K562 (cell line): ENCODE data around the gene SDK1. TPM values are rescaled to one million over a fixed set of nuclear protein-coding genes. Genes with fewer than 3 reads are reported as not detected.

Experiments used
- ATAC-seq: fragments of 200-7000 bp; cut with Tn5 transposase; 3 replicates; pipeline ENCODE4 v1.9.1; 2020; ENCODE audit warnings: moderate library complexity
- BruUV-seq: library from RNA; stranded (reverse); fragments of 400-500 nt; replicated peaks from 2 replicates; lab custom pipeline; 2021; lab: Mats Ljungman, UMichigan
- CTCF ChIA-PET: fragments of 300-600 bp; formaldehyde crosslinking; extraction: SDS; loops from one replicate; lab custom pipeline; 2021; ENCODE audit warnings: low intra/inter-chr PET ratio; lab: Yijun Ruan, JAX
- POLR2A ChIA-PET: fragments of 300-600, 350-650 bp; sonication (Branson Sonifier 250); formaldehyde crosslinking; extraction: SDS; loops from one replicate; lab custom pipeline; 2021; ENCODE audit warnings: antibody characterized with exemption, inconsistent platforms; lab: Yijun Ruan, JAX
- DNase-seq, 4 experiments: peaks; one replicate each; pipeline versions ENCODE4 v3.0.0 to v3.0.0-alpha.2; 2011 to 2018; ENCODE audit warnings: low spot score in 3 of 4, mixed read lengths in 3 of 4; ENCODE audit errors: extremely low read depth in 1 of 4
- FAIRE-seq: peaks from 2 replicates; lab custom pipeline; 2011; peaks lifted over from hg19 to GRCh38; lab: Jason Lieb, UNC
- H2AFZ ChIP-seq: 2 replicates; pipeline ENCODE4 v1.6.0; 2011; ENCODE audit warnings: low read depth, low read length, control low read depth, inconsistent platforms
- H3K27ac ChIP-seq: fragments of 200-600 bp; 3 replicates; pipeline ENCODE4 v1.8.0; 2011; ENCODE audit warnings: low read depth, mild to moderate bottlenecking, control low read depth, inconsistent platforms, low read length, moderate library complexity, mixed read lengths; ENCODE audit errors: extremely low read depth
- H3K27me3 ChIP-seq, 2 experiments: fragments of 300-600 bp in 1 of 2; 2 replicates in 1 of 2; 3 replicates in 1 of 2; pipeline versions ENCODE4 v1.6.0 to v1.8.0; 2011; ENCODE audit warnings: inconsistent platforms in 2 of 2, low read length in 2 of 2, mild to moderate bottlenecking in 1 of 2, mixed read lengths in 1 of 2, moderate library complexity in 1 of 2; ENCODE audit not compliant: control insufficient read depth in 2 of 2, insufficient read depth in 2 of 2
- H3K36me3 ChIP-seq: fragments of 300-600 bp; 3 replicates; pipeline ENCODE4 v1.8.0; 2011; ENCODE audit warnings: mild to moderate bottlenecking, low read length, inconsistent platforms; ENCODE audit not compliant: control insufficient read depth, insufficient read depth
- H3K4me1 ChIP-seq, 2 experiments: fragments of 200-600 bp in 1 of 2; replicated peaks in 1 of 2; 2 replicates in 1 of 2; 3 replicates in 1 of 2; pipeline versions ENCODE4 v1.5.1 to v1.8.0; 2011; ENCODE audit warnings: inconsistent platforms in 2 of 2, low read length in 2 of 2, mild to moderate bottlenecking in 1 of 2, mixed read lengths in 1 of 2, moderate library complexity in 1 of 2; ENCODE audit not compliant: control insufficient read depth in 2 of 2, insufficient read depth in 2 of 2
- H3K4me2 ChIP-seq: 2 replicates; pipeline ENCODE4 v1.6.1; 2011; ENCODE audit warnings: low read length, control low read depth, inconsistent platforms, mixed read lengths; ENCODE audit not compliant: insufficient read depth
- H3K4me3 ChIP-seq: fragments of 200-600 bp; sonication (generic), shearing (Covaris generic); 2 replicates; pipeline ENCODE4 v1.5.1; 2016; ENCODE audit warnings: control low read depth, inconsistent platforms
- H3K79me2 ChIP-seq: fragments of 200-600 bp; 3 replicates; pipeline ENCODE4 v1.8.0; 2011; ENCODE audit warnings: low read length, inconsistent platforms; ENCODE audit not compliant: control insufficient read depth, insufficient read depth
- H3K9ac ChIP-seq, 2 experiments: 2 replicates each; pipeline versions ENCODE4 v1.6.0 to v1.6.1; 2011; ENCODE audit warnings: low read depth in 2 of 2, low read length in 2 of 2, control low read depth in 1 of 2, inconsistent platforms in 1 of 2, mild to moderate bottlenecking in 1 of 2, mixed read lengths in 1 of 2; ENCODE audit not compliant: insufficient read depth in 1 of 2
- H3K9me1 ChIP-seq: one replicate; pipeline ENCODE4 v1.6.0; 2011; ENCODE audit warnings: inconsistent platforms, mild to moderate bottlenecking, low read length, moderate library complexity; ENCODE audit not compliant: control insufficient read depth, insufficient read depth
- H3K9me3 ChIP-seq: replicated peaks from 2 replicates; pipeline ENCODE4 v1.5.1; 2011; ENCODE audit warnings: low read depth, low read length, inconsistent platforms; ENCODE audit not compliant: control insufficient read depth, insufficient read depth
- H4K20me1 ChIP-seq: replicated peaks from 2 replicates; pipeline ENCODE4 v1.6.1; 2011; ENCODE audit warnings: low read length, inconsistent platforms, mixed read lengths; ENCODE audit not compliant: control insufficient read depth, insufficient read depth
- CREB1 ChIP-seq, 2 experiments: sonication (generic) in 1 of 2; formaldehyde crosslinking in 1 of 2; IDR thresholded peaks; 2 replicates each; pipeline versions ENCODE4 v1.6.1 to v1.8.0; 2012 to 2022; ENCODE audit warnings: inconsistent platforms in 1 of 2, mild to moderate bottlenecking in 1 of 2, missing genetic modification reagents in 1 of 2, moderate library complexity in 1 of 2
- ESRRA ChIP-seq: fragments of 450-650 bp; IDR thresholded peaks from 2 replicates; pipeline ENCODE4 v1.6.1; 2014; ENCODE audit warnings: low read depth, mild to moderate bottlenecking, moderate library complexity, borderline replicate concordance
- GABPA ChIP-seq: fragments of 200-800 bp; sonication (Bioruptor generic); conservative IDR thresholded peaks from 2 replicates; pipeline ENCODE4 v1.6.1; 2016; ENCODE audit warnings: low read depth, missing genetic modification characterization, missing compliant biosample characterization
- HDAC2 ChIP-seq: fragments of 450-650 bp; IDR thresholded peaks from 2 replicates; pipeline ENCODE4 v1.6.1; 2016; ENCODE audit warnings: mild to moderate bottlenecking
- JUND ChIP-seq, 2 experiments: IDR thresholded peaks; 2 replicates in 1 of 2; 3 replicates in 1 of 2; pipeline ENCODE4 v1.6.1; 2011; ENCODE audit warnings: borderline replicate concordance in 2 of 2, low read depth in 2 of 2, low read length in 2 of 2, improper control_type of control experiment in 1 of 2, missing biosample characterization in 1 of 2, missing genetic modification characterization in 1 of 2, missing genetic modification reagents in 1 of 2
- NUFIP1 ChIP-seq: fragments of 450-650 bp; IDR thresholded peaks from 2 replicates; pipeline ENCODE4 v1.6.1; 2018; ENCODE audit not compliant: partially characterized antibody
- RBFOX2 ChIP-seq: fragments of 200-400 bp; formaldehyde crosslinking; IDR thresholded peaks from 2 replicates; pipeline ENCODE4 v1.6.1; 2017; ENCODE audit warnings: low read depth, mild to moderate bottlenecking, low read length, moderate library complexity
- SIRT6 ChIP-seq: IDR thresholded peaks from one replicate; pipeline ENCODE4 v1.6.1; 2012; ENCODE audit warnings: low read depth, mild to moderate bottlenecking, control low read depth, inconsistent platforms, low read length, moderate library complexity
- ZNF12 ChIP-seq: sonication (generic); formaldehyde crosslinking; IDR thresholded peaks from 2 replicates; pipeline ENCODE4 v1.4.0; 2020; ENCODE audit warnings: mild to moderate bottlenecking, missing genetic modification reagents
- WGBS: fragments of 100-300 bp; shearing (Covaris generic); methylation state at CpG from one replicate; pipeline ENCODE4 v1.1.6; 2016; ENCODE audit warnings: low coverage, mixed read lengths; ENCODE audit not compliant: insufficient coverage; ENCODE audit errors: missing lambda C conversion rate; 5-methylcytosine and 5-hydroxymethylcytosine counted together
- in situ Hi-C: fragments of 300-500 bp; cut with MboI; formaldehyde crosslinking; loops from 4 replicates; pipeline ENCODE4 v1.15.0; 2018; ENCODE audit warnings: inconsistent platforms, mixed read lengths
- intact Hi-C: fragments of 100-400 bp; cut with micrococcal nuclease; formaldehyde crosslinking; loops from 2 replicates; pipeline ENCODE4 v1.14.2; 2022
- polyA plus RNA-seq, 8 experiments: library from polyadenylated mRNA; depleted of rRNA in 4 of 8; stranded (reverse) in 5 of 8; unstranded in 3 of 8; fragments of >200 nt; fragmentation: Nextera tagmentation in 2 of 8; fragmentation: Illumina TruSeq in 1 of 8; extraction: Ambion mirVana in 2 of 8; extraction: Trizol in 1 of 8; gene quantifications; 2 replicates each; pipeline versions ENCODE4 v1.2.1 to v1.2.3, GENCODE V29; 2011 to 2014; ENCODE audit warnings: inconsistent platforms in 1 of 8, missing spikeins in 1 of 8
- total RNA-seq, 7 experiments: library from RNA; depleted of rRNA in 6 of 7; stranded (reverse); fragments of >200 nt in 6 of 7; fragmentation: Illumina TruSeq in 2 of 7; extraction: Trizol in 2 of 7; gene quantifications; 2 replicates each; pipeline versions ENCODE4 v1.2.1 to v1.2.3, GENCODE V29; 2011 to 2021; ENCODE audit warnings: low replicate concordance in 1 of 7
- TF ChIP-seq, protein P1 (sequence below): fragments of 450-650 bp; formaldehyde crosslinking; IDR thresholded peaks from 2 replicates; pipeline ENCODE4 v1.4.0; 2022; ENCODE audit warnings: missing genetic modification characterization
- TF ChIP-seq, protein P2 (sequence below): fragments of 250-450 bp; sonication (Bioruptor Pico); IDR thresholded peaks from 2 replicates; pipeline ENCODE4 v1.8.0; 2022; ENCODE audit warnings: inconsistent platforms
- TF ChIP-seq, protein P3 (sequence below): fragments of 450-650 bp; formaldehyde crosslinking; IDR thresholded peaks from 2 replicates; pipeline ENCODE4 v1.4.0; 2020; ENCODE audit warnings: mild to moderate bottlenecking, moderate library complexity

SDK1 gene
- total and polyA plus RNA-seq, 9 of the 15 experiments (the other 6 are each of a cell fraction or from before 2014, with no cell fraction given) = 0.16 TPM; not detected in 8

DNA sequence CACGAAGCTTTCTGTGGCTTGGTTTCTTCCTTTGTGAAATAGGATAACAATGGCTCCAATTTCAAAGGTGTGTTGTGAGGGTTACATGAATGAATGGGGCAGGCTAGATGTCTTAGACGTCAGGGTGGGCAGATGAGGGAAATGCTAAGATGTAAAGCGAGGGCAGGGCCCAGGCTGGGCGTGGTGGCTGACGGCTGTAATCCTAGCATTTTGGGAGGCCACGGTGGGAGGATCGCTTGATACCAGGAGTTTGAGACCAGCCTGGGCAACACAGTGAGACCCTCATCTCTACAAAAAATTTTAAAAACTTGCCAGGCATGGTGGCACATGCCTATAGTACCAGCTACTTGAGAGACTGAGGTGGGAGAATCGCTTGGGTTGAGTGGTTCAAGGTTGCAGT is 773.4 kb downstream of the SDK1 start:
- ChIA-PET CTCF (no interaction called here), POLR2A (no interaction called here)
- no peak overlapping the region for H2AFZ ChIP-seq
- H3K36me3 ChIP-seq = no peaks in the 10 kb centered on the region
- no TSS peak for BruUV-seq
- H3K79me2 ChIP-seq = no peaks in the 10 kb centered on the region
- FAIRE-seq (no peak), DNase-seq (no peak), ATAC-seq (no peak)
- intact Hi-C loops (no loop called here), in situ Hi-C loops (no loop called here)
- TF ChIP-seq ESRRA (no peak), SIRT6 (no peak), RBFOX2 (no peak), GABPA (tag) (no peak), JUND (IDR thresholded peaks at IDR 0.05; ENCODE audit: borderline replicate concordance, low read depth, low read length) (no peak), JUND (tag; IDR thresholded peaks at IDR 0.05; ENCODE audit: borderline replicate concordance, low read depth, low read length) (no peak), HDAC2 (no peak), ZNF12 (CRISPR knock-in tag) (no peak), NUFIP1 (no peak), CREB1 (IDR thresholded peaks at IDR 0.05) (no peak), CREB1 (CRISPR knock-in tag; IDR thresholded peaks at IDR 0.05) (no peak)
- TF ChIP-seq, protein P1, sequence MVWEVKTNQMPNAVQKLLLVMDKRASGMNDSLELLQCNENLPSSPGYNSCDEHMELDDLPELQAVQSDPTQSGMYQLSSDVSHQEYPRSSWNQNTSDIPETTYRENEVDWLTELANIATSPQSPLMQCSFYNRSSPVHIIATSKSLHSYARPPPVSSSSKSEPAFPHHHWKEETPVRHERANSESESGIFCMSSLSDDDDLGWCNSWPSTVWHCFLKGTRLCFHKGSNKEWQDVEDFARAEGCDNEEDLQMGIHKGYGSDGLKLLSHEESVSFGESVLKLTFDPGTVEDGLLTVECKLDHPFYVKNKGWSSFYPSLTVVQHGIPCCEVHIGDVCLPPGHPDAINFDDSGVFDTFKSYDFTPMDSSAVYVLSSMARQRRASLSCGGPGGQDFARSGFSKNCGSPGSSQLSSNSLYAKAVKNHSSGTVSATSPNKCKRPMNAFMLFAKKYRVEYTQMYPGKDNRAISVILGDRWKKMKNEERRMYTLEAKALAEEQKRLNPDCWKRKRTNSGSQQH (CRISPR knock-in tag) = no peak
- TF ChIP-seq, protein P2, sequence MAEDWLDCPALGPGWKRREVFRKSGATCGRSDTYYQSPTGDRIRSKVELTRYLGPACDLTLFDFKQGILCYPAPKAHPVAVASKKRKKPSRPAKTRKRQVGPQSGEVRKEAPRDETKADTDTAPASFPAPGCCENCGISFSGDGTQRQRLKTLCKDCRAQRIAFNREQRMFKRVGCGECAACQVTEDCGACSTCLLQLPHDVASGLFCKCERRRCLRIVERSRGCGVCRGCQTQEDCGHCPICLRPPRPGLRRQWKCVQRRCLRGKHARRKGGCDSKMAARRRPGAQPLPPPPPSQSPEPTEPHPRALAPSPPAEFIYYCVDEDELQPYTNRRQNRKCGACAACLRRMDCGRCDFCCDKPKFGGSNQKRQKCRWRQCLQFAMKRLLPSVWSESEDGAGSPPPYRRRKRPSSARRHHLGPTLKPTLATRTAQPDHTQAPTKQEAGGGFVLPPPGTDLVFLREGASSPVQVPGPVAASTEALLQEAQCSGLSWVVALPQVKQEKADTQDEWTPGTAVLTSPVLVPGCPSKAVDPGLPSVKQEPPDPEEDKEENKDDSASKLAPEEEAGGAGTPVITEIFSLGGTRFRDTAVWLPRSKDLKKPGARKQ (CRISPR knock-in tag) = no peak
- TF ChIP-seq, protein P3, sequence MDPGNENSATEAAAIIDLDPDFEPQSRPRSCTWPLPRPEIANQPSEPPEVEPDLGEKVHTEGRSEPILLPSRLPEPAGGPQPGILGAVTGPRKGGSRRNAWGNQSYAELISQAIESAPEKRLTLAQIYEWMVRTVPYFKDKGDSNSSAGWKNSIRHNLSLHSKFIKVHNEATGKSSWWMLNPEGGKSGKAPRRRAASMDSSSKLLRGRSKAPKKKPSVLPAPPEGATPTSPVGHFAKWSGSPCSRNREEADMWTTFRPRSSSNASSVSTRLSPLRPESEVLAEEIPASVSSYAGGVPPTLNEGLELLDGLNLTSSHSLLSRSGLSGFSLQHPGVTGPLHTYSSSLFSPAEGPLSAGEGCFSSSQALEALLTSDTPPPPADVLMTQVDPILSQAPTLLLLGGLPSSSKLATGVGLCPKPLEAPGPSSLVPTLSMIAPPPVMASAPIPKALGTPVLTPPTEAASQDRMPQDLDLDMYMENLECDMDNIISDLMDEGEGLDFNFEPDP (CRISPR knock-in tag) = no peak
- H3K9me1 ChIP-seq = no peaks in the 10 kb centered on the region
- no peak overlapping the region for H3K9ac ChIP-seq
- H3K9me3 ChIP-seq = no peaks in the 10 kb centered on the region
- 0% methylated on average over 7 of the region's 8 CpGs for WGBS
- H3K27me3 ChIP-seq = peaks cover 2 to 66% of the 10 kb centered on the region in 2 experiments; a peak in 4 of 5 replicates
- no peak overlapping the region for H3K4me2 ChIP-seq
- no peak overlapping the region for H3K4me3 ChIP-seq
- 0 out of 2 replicates have a peak, but pooled peaks cover 3% of the 10 kb centered on the region for H4K20me1 ChIP-seq
- no peaks in the 10 kb centered on the region for H3K4me1 ChIP-seq
- no peak overlapping the region for H3K27ac ChIP-seq
